ENCODE results near the gene HFM1. TPM values are rescaled to one million over a fixed set of nuclear protein-coding genes. Genes with fewer than 3 reads are reported as not detected.
A peak's percentile ranks its signal among the peaks of the same experiment; 100 is the strongest.

Gene HFM1
- total RNA-seq, 2 donors from 2014 or later, result 2.6 to 3.0 TPM

- Histone ChIP-seq H3K9me3 (no peaks in the 10 kb centered on the region), H3K27ac (no peak overlapping the region), H3K36me3 (no peaks in the 10 kb centered on the region), H3K4me1 (no peaks in the 10 kb centered on the region), H3K27me3 (no peaks in the 10 kb centered on the region), H3K4me3 (no peak overlapping the region)
- TF ChIP-seq CTCF (IDR thresholded peaks at IDR 0.05), result no peak
- DNase-seq (ENCODE audit: low spot score), result no peak
These were observed 121.3 kb downstream of the HFM1 start for GRCh38 chr1:91283421-91283726.

- no peaks in the 10 kb centered on the region for H3K9me3 ChIP-seq
- no peak overlapping the region for H3K4me3 ChIP-seq
- no peaks in the 10 kb centered on the region for H3K4me1 ChIP-seq
- peak; percentile 73 to 85 for TF ChIP-seq CTCF (IDR thresholded peaks at IDR 0.05)
- no peaks in the 10 kb centered on the region for H3K27me3 ChIP-seq
- DNase-seq (ENCODE audit: low spot score), result peak; percentile 77
- H3K36me3 ChIP-seq, result no peaks in the 10 kb centered on the region
- no peak overlapping the region for H3K27ac ChIP-seq
These were observed 121.8 kb downstream of the HFM1 start for GRCh38 chr1:91282695-91283420.

GRCh38 chr1:91281782-91282181 is 122.9 kb downstream of the HFM1 start:
- no peak for TF ChIP-seq CTCF (IDR thresholded peaks at IDR 0.05)
- H3K9me3 ChIP-seq, result no peaks in the 10 kb centered on the region
- DNase-seq (ENCODE audit: low spot score), result no peak
- H3K4me1 ChIP-seq, result no peaks in the 10 kb centered on the region
- no peaks in the 10 kb centered on the region for H3K27me3 ChIP-seq
- H3K36me3 ChIP-seq, result no peaks in the 10 kb centered on the region
- H3K4me3 ChIP-seq, result no peak overlapping the region
- H3K27ac ChIP-seq, result no peak overlapping the region

GRCh38 chr1:91278754-91279153 is 125.9 kb downstream of the HFM1 start:
- no peak overlapping the region for H3K4me3 ChIP-seq
- no peak for DNase-seq (ENCODE audit: low spot score)
- no peak overlapping the region for H3K27ac ChIP-seq
- TF ChIP-seq CTCF (IDR thresholded peaks at IDR 0.05), result peak in 1 of 2 donors; percentile 35
- no peaks in the 10 kb centered on the region for H3K9me3 ChIP-seq
- H3K27me3 ChIP-seq, result no peaks in the 10 kb centered on the region
- no peaks in the 10 kb centered on the region for H3K36me3 ChIP-seq
- no peaks in the 10 kb centered on the region for H3K4me1 ChIP-seq

- H3K4me3 ChIP-seq, result no peak overlapping the region
- no peak for TF ChIP-seq CTCF (IDR thresholded peaks at IDR 0.05)
- no peak overlapping the region for H3K27ac ChIP-seq
- DNase-seq (ENCODE audit: low spot score), result no peak
- H3K4me1 ChIP-seq, result no peaks in the 10 kb centered on the region
- H3K36me3 ChIP-seq, result no peaks in the 10 kb centered on the region
- H3K27me3 ChIP-seq, result no peaks in the 10 kb centered on the region
- H3K9me3 ChIP-seq, result no peaks in the 10 kb centered on the region
These were observed 130.8 kb downstream of the HFM1 start for GRCh38 chr1:91273875-91274274.

- H3K36me3 ChIP-seq, result no peaks in the 10 kb centered on the region
- no peaks in the 10 kb centered on the region for H3K27me3 ChIP-seq
- no peak overlapping the region for H3K4me3 ChIP-seq
- no peak for DNase-seq (ENCODE audit: low spot score)
- no peak for TF ChIP-seq CTCF (IDR thresholded peaks at IDR 0.05)
- no peaks in the 10 kb centered on the region for H3K4me1 ChIP-seq
- H3K27ac ChIP-seq, result no peak overlapping the region
- H3K9me3 ChIP-seq, result no peaks in the 10 kb centered on the region
These were observed 143.0 kb downstream of the HFM1 start for GRCh38 chr1:91261655-91262054.

All from right atrium auricular region (tissue), 2 donors.